OCI-LY1 (cell line): Measurements from ENCODE around the gene KMO.

Source experiments
- EZH2 ChIP-seq: fragments of 200-600 bp; sonication (generic), shearing (Covaris generic); IDR thresholded peaks from 2 replicates; pipeline ENCODE4 v1.8.0; 2017; ENCODE audit warnings: borderline replicate concordance, mixed run types, mild to moderate bottlenecking, antibody characterized with exemption, low read length, moderate library complexity, mixed read lengths
- TF ChIP-seq, protein P1 (sequence below): fragments of 200-600 bp; sonication (generic), shearing (Covaris generic); IDR thresholded peaks from 2 replicates; pipeline ENCODE4 v1.5.1; 2017; ENCODE audit warnings: mild to moderate bottlenecking, antibody characterized with exemption, low read length, moderate library complexity, mixed read lengths

DNA sequence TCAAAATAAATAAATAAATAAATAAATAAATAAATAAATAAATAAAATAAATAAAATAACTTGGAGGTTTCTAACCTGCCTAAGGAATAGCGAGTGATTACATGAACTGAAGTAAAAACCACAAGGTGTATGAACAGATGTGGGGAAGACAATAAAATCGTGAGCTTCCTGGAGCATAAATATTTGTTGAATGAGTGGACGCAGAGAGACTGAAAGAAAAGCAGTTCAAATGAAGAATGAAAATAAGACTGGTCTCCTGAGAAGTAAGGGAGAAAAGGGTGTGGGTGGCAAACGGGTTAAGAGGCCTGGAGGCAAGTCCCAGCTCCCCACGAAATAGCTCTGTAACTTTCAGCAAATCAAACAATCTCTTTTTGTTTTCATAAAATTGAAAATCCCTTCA is 74.4 kb downstream of the KMO start:
- TF ChIP-seq, protein P1, sequence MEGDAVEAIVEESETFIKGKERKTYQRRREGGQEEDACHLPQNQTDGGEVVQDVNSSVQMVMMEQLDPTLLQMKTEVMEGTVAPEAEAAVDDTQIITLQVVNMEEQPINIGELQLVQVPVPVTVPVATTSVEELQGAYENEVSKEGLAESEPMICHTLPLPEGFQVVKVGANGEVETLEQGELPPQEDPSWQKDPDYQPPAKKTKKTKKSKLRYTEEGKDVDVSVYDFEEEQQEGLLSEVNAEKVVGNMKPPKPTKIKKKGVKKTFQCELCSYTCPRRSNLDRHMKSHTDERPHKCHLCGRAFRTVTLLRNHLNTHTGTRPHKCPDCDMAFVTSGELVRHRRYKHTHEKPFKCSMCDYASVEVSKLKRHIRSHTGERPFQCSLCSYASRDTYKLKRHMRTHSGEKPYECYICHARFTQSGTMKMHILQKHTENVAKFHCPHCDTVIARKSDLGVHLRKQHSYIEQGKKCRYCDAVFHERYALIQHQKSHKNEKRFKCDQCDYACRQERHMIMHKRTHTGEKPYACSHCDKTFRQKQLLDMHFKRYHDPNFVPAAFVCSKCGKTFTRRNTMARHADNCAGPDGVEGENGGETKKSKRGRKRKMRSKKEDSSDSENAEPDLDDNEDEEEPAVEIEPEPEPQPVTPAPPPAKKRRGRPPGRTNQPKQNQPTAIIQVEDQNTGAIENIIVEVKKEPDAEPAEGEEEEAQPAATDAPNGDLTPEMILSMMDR: no peak
- TF ChIP-seq EZH2: no peak
